Esophagus muscularis mucosa (tissue), 4 donors: ENCODE results near the gene INO80D. TPM values are rescaled to one million over a fixed set of nuclear protein-coding genes. Genes with fewer than 3 reads are reported as not detected.

ENCODE experiments used
- DNase-seq: peaks from one replicate; pipeline ENCODE4 v3.0.0-alpha.2; 2017; ENCODE audit errors: extremely low spot score
- H3K27ac ChIP-seq, 4 donors: fragments of 200-600 bp; sonication (generic); replicated peaks in 1 of 4; 1 replicate in 3 of 4; 2 replicates in 1 of 4; pipeline ENCODE4 v1.5.1; 2016 to 2019; ENCODE audit warnings: mild to moderate bottlenecking in 1 of 4
- H3K27me3 ChIP-seq, 4 donors: fragments of 200-600 bp; sonication (generic); one replicate each; pipeline versions ENCODE4 v1.5.1 to v1.6.0; 2016 to 2019
- H3K36me3 ChIP-seq, 4 donors: fragments of 200-600 bp; sonication (generic); one replicate each; pipeline ENCODE4 v1.5.1; 2016 to 2019
- H3K4me1 ChIP-seq, 4 donors: fragments of 200-600 bp; sonication (generic); one replicate each; pipeline ENCODE4 v1.5.1; 2016 to 2019
- H3K4me3 ChIP-seq, 4 donors: fragments of 200-600 bp; sonication (generic); 1 replicate in 2 of 4; 2 replicates in 2 of 4; pipeline ENCODE4 v1.5.1; 2016 to 2019; ENCODE audit warnings: mild to moderate bottlenecking in 4 of 4, moderate library complexity in 1 of 4
- H3K9me3 ChIP-seq, 4 donors: fragments of 200-600 bp; sonication (generic); 1 replicate in 3 of 4; 2 replicates in 1 of 4; pipeline ENCODE4 v1.5.1; 2016 to 2019
- EP300 ChIP-seq: sonication (generic); formaldehyde crosslinking; IDR thresholded peaks from one replicate; pipeline ENCODE4 v1.6.1; 2017; ENCODE audit warnings: antibody characterized with exemption
- POLR2A ChIP-seq: fragments of 450-650 bp; IDR thresholded peaks from one replicate; pipeline ENCODE4 v1.6.1; 2017; ENCODE audit warnings: antibody characterized with exemption, moderate library complexity, mild to moderate bottlenecking, low read depth
- POLR2AphosphoS5 ChIP-seq, 2 donors: sonication (generic); formaldehyde crosslinking; IDR thresholded peaks; one replicate each; pipeline ENCODE4 v1.6.1; 2017; ENCODE audit warnings: antibody characterized with exemption in 2 of 2
- WGBS: methylation state at CpG from one replicate; pipeline ENCODE4 v1.1.5; 2018; 5-methylcytosine and 5-hydroxymethylcytosine counted together
- intact Hi-C: fragments of 100-400 bp; cut with DNase I; formaldehyde crosslinking; loops from one replicate; pipeline ENCODE4 v1.15.1; 2023
- total RNA-seq, 4 donors: library from RNA; depleted of rRNA; stranded (reverse); fragments of >200 nt; gene quantifications; one replicate each; pipeline versions ENCODE4 v1.1.0 to v1.2.1, GENCODE V29; 2016
- TF ChIP-seq, protein P1 (sequence below), 3 experiments: fragments of 200-600 bp in 2 of 3; fragments of 450-650 bp in 1 of 3; sonication (generic) in 2 of 3; IDR thresholded peaks; one replicate each; pipeline ENCODE4 v1.5.1; 2017 to 2019; ENCODE audit warnings: antibody characterized with exemption in 3 of 3, mild to moderate bottlenecking in 2 of 3, moderate library complexity in 1 of 3

INO80D gene
- total RNA-seq, 4 donors from 2014 or later = 11.1 to 19.9 (median 16.2) TPM

GRCh38 chr2:205969584-205969983, 116.4 kb downstream of the INO80D start:
- TF ChIP-seq, protein P1, sequence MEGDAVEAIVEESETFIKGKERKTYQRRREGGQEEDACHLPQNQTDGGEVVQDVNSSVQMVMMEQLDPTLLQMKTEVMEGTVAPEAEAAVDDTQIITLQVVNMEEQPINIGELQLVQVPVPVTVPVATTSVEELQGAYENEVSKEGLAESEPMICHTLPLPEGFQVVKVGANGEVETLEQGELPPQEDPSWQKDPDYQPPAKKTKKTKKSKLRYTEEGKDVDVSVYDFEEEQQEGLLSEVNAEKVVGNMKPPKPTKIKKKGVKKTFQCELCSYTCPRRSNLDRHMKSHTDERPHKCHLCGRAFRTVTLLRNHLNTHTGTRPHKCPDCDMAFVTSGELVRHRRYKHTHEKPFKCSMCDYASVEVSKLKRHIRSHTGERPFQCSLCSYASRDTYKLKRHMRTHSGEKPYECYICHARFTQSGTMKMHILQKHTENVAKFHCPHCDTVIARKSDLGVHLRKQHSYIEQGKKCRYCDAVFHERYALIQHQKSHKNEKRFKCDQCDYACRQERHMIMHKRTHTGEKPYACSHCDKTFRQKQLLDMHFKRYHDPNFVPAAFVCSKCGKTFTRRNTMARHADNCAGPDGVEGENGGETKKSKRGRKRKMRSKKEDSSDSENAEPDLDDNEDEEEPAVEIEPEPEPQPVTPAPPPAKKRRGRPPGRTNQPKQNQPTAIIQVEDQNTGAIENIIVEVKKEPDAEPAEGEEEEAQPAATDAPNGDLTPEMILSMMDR (IDR thresholded peaks at IDR 0.05) = no peak
- TF ChIP-seq POLR2AphosphoS5 (IDR thresholded peaks at IDR 0.05) = no peak
- no peak for TF ChIP-seq EP300
- TF ChIP-seq POLR2A = no peak
- no peaks in the 10 kb centered on the region for H3K4me1 ChIP-seq
- WGBS = 97% methylated on average over 4 of the region's 4 CpGs
- H3K9me3 ChIP-seq = no peaks in the 10 kb centered on the region
- no peaks in the 10 kb centered on the region for H3K27me3 ChIP-seq
- H3K27ac ChIP-seq = no peak overlapping the region
- intact Hi-C loops = no loop called here
- no peaks in the 10 kb centered on the region for H3K36me3 ChIP-seq
- DNase-seq = no peak
- no peak overlapping the region for H3K4me3 ChIP-seq

DNA sequence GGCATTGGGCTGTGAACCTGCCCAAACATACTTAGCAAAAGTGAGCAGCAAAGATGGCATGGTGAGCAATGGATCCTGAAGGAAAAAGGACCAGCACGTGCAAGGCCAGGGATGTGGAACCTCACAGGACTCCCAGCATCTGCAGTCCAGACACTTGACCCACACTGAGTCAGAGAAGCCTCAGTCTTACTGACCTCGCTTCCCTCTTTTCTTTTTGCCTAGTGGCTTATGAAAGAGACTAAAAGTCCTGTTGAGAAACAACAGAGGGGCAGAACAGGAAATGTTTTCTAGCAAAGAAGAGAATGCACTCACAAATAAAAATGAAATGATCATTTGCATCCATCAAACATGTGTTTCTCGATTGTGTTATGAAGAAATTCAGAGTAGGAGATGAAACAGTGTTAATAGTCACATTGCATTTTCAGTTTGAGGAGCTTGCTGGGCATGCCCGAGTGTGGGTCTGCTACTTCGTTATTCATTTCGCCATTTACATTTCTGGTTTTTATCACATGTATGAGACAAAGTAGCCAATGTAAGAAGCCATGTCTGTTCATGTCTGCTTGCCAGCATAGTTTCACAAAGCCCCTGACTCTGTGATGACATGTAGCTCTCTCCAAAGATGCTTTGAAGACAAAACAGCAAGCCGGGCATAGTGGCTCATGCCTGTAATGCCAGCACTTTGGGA, 118.4 kb downstream of the INO80D start:
- no peaks in the 10 kb centered on the region for H3K9me3 ChIP-seq

DNA sequence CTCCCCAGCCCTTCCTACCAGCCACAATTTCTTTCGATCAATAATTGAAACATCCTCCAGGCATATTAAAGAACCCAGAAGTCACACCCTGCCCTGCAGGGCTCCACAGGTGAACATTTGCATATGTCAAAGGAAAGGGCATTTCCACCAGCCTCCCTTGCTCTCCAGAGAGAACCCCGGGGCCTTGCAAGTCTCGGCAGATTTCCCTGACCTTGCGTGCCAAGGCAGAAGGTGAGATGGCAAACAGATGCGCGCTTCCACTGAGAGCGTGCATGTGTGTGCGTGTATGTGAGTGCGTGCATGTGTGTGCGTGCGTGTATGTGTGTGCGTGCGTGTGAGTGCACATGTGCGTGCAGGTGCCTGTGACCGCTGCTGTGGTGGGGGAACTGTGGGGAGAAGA, 120.3 kb downstream of the INO80D start:
- no peaks in the 10 kb centered on the region for H3K27me3 ChIP-seq
- H3K27ac ChIP-seq = no peak overlapping the region
- DNase-seq = no peak
- H3K36me3 ChIP-seq = no peaks in the 10 kb centered on the region
- TF ChIP-seq POLR2A (no peak), POLR2AphosphoS5 (IDR thresholded peaks at IDR 0.05) (no peak), EP300 (no peak)
- TF ChIP-seq, protein P1 (IDR thresholded peaks at IDR 0.05) = no peak
- 92% methylated on average over 15 of the region's 15 CpGs for WGBS
- H3K9me3 ChIP-seq = no peaks in the 10 kb centered on the region
- no peaks in the 10 kb centered on the region for H3K4me1 ChIP-seq
- intact Hi-C loops = no loop called here
- H3K4me3 ChIP-seq = no peak overlapping the region

More for the DNA sequence above, 118.4 kb downstream of the INO80D start:
- Histone ChIP-seq H3K4me1 (no peaks in the 10 kb centered on the region), H3K27me3 (no peaks in the 10 kb centered on the region), H3K4me3 (no peak overlapping the region), H3K36me3 (no peaks in the 10 kb centered on the region), H3K27ac (no peak overlapping the region)
- WGBS = 86% methylated on average over 7 of the region's 7 CpGs
- DNase-seq = no peak
- intact Hi-C loops = no loop called here
- no peak for TF ChIP-seq EP300
- TF ChIP-seq POLR2AphosphoS5 (IDR thresholded peaks at IDR 0.05) = no peak
- TF ChIP-seq, protein P1 (IDR thresholded peaks at IDR 0.05) = no peak
- TF ChIP-seq POLR2A = no peak

DNA sequence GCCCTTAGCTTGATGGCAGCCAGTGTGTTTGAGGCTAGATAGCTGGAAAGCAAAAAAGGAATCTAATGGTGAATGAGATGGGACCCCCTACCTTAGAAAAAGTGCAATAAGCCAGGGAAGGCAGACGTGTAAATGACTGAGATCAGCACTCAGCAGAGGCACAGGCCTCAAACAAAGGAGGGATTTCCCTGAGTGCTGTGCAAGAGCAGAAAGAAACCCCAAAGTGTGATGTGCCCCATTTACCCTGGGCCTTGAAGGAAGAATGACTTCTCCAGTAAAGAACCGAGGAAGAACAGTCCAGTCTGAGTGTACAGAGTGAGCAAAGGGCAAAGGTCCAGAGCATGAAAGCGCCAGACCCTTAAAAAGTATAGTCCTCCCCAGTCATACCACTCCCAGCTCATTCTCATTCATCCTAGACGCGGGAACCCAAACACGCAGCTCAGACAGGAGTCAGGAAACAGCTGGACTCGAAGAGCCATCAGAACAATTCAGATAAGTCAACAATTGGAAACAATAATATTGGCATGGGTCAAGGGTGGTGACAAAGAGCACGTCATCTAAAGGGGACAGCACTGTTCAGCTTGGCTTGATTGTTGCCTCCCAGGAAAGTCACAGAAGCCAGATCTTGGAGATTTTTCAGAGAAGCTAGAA, 121.7 kb downstream of the INO80D start:
- TF ChIP-seq EP300 = no peak
- TF ChIP-seq, protein P1 (IDR thresholded peaks at IDR 0.05) = no peak
- TF ChIP-seq POLR2AphosphoS5 (IDR thresholded peaks at IDR 0.05) = no peak
- TF ChIP-seq POLR2A = no peak
- 54% methylated on average over 8 of the region's 8 CpGs for WGBS
- H3K27me3 ChIP-seq = no peaks in the 10 kb centered on the region
- no peaks in the 10 kb centered on the region for H3K9me3 ChIP-seq
- no peak overlapping the region for H3K4me3 ChIP-seq
- no peaks in the 10 kb centered on the region for H3K36me3 ChIP-seq
- intact Hi-C loops = no loop called here
- no peaks in the 10 kb centered on the region for H3K4me1 ChIP-seq
- no peak for DNase-seq
- H3K27ac ChIP-seq = no peak overlapping the region
